GM12892 (cell line): ENCODE measurements around the gene CRYBG3.

Experiments used
- POLR2A ChIP-seq: IDR thresholded peaks from 2 replicates; pipeline ENCODE4 v1.6.1; 2011; ENCODE audit warnings: low read depth, low read length, control low read depth
- POLR2AphosphoS5 ChIP-seq: IDR thresholded peaks from 2 replicates; pipeline ENCODE4 v1.6.1; 2011; ENCODE audit warnings: low read depth, low read length, control low read depth
- TAF1 ChIP-seq: IDR thresholded peaks from 2 replicates; pipeline ENCODE4 v1.6.1; 2011; ENCODE audit warnings: low read depth, mild to moderate bottlenecking, control low read depth, low read length, borderline replicate concordance

DNA sequence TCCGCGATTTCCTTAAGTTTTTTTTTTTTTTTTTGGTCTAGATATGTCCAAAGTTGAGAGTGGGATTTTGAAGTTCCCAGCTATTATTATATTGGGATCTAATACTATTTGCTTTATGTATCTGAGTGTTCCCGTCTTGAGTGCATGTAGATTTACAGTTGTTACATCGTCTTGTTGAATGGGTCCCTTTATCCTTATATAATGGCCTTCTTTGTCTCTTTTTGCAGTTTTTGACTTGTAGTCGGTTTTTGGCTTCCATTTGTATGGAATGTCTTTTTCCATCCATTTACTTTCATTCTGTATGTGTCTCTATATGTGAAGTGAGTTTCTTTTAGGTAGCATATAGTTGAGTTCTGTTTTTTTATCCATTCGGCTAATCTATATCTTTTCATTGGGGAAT is 35.6 kb downstream of the CRYBG3 start:
- no peak for TF ChIP-seq POLR2A
- TF ChIP-seq TAF1, result no peak
- TF ChIP-seq POLR2AphosphoS5, result no peak
